ENCODE data around the gene BSCL2. TPM values are rescaled to one million over a fixed set of nuclear protein-coding genes. Genes with fewer than 3 reads are reported as not detected.
A peak's percentile ranks its signal among the peaks of the same experiment; 100 is the strongest.

BSCL2 gene
- total RNA-seq, 1 donor from 2014 or later, result 550 TPM

GRCh38 chr11:62712276-62712812 lies 5.1 kb upstream of the BSCL2 start:
- H3K27ac Mint-ChIP-seq (ENCODE audit: unreplicated experiment), result peak overlapping the region; percentile 8
- H3K36me3 Mint-ChIP-seq (ENCODE audit: unreplicated experiment), result no peaks in the 10 kb centered on the region
- peaks cover 8% of the 10 kb centered on the region for H3K27me3 Mint-ChIP-seq (ENCODE audit: unreplicated experiment)
- H3K9me3 Mint-ChIP-seq (ENCODE audit: unreplicated experiment), result peaks cover 13% of the 10 kb centered on the region
- H3K4me3 Mint-ChIP-seq (ENCODE audit: unreplicated experiment), result no peak overlapping the region
- H3K4me1 Mint-ChIP-seq (ENCODE audit: low read depth, unreplicated experiment), result peaks cover 6% of the 10 kb centered on the region
- TF ChIP-seq CTCF (IDR thresholded peaks at IDR 0.05; ENCODE audit: partially characterized antibody, unreplicated experiment), result no peak
- DNase-seq, result no peak

DNA sequence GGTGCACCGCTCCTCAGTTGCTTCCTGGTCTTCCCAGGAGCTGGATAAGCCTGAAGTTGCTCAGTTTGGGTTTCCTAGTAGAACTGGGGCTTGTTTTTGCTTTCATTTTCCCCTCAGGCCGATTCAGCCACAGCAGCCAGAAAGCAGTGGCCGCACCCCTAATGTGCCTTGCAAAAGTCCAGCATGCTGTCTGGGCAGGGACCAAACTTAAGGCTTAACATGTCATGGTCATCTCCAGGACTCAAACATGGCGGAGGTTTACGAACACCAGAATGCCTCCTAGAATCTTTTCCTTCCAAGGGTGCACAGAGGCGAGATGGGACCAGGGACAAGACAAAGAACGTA lies 2.7 kb upstream of the BSCL2 start:
- peaks cover 28% of the 10 kb centered on the region for H3K9me3 Mint-ChIP-seq (ENCODE audit: unreplicated experiment)
- no peak for TF ChIP-seq CTCF (IDR thresholded peaks at IDR 0.05; ENCODE audit: partially characterized antibody, unreplicated experiment)
- DNase-seq, result no peak
- peaks cover 8% of the 10 kb centered on the region for H3K4me1 Mint-ChIP-seq (ENCODE audit: low read depth, unreplicated experiment)
- peak overlapping the region; percentile 99 for H3K27ac Mint-ChIP-seq (ENCODE audit: unreplicated experiment)
- H3K36me3 Mint-ChIP-seq (ENCODE audit: unreplicated experiment), result no peaks in the 10 kb centered on the region
- peak overlapping the region; percentile 98 for H3K4me3 Mint-ChIP-seq (ENCODE audit: unreplicated experiment)
- H3K27me3 Mint-ChIP-seq (ENCODE audit: unreplicated experiment), result peaks cover 17% of the 10 kb centered on the region

GRCh38 chr11:62709247-62710000 lies 2.2 kb upstream of the BSCL2 start:
- no peak for TF ChIP-seq CTCF (IDR thresholded peaks at IDR 0.05; ENCODE audit: partially characterized antibody, unreplicated experiment)
- Mint-ChIP-seq H3K4me3 (ENCODE audit: unreplicated experiment) (peak overlapping the region; percentile 98), H3K27ac (ENCODE audit: unreplicated experiment) (peak overlapping the region; percentile 99), H3K36me3 (ENCODE audit: unreplicated experiment) (no peaks in the 10 kb centered on the region), H3K9me3 (ENCODE audit: unreplicated experiment) (peaks cover 28% of the 10 kb centered on the region), H3K4me1 (ENCODE audit: low read depth, unreplicated experiment) (peaks cover 8% of the 10 kb centered on the region), H3K27me3 (ENCODE audit: unreplicated experiment) (peaks cover 17% of the 10 kb centered on the region)
- DNase-seq, result peak; percentile 91

GRCh38 chr11:62708793-62709192 lies 1.6 kb upstream of the BSCL2 start:
- peak overlapping the region; percentile 99 for H3K27ac Mint-ChIP-seq (ENCODE audit: unreplicated experiment)
- H3K36me3 Mint-ChIP-seq (ENCODE audit: unreplicated experiment), result no peaks in the 10 kb centered on the region
- peaks cover 17% of the 10 kb centered on the region for H3K27me3 Mint-ChIP-seq (ENCODE audit: unreplicated experiment)
- TF ChIP-seq CTCF (IDR thresholded peaks at IDR 0.05; ENCODE audit: partially characterized antibody, unreplicated experiment), result no peak
- H3K4me1 Mint-ChIP-seq (ENCODE audit: low read depth, unreplicated experiment), result peaks cover 8% of the 10 kb centered on the region
- H3K9me3 Mint-ChIP-seq (ENCODE audit: unreplicated experiment), result peaks cover 28% of the 10 kb centered on the region
- DNase-seq, result peak; percentile 29
- peak overlapping the region; percentile 98 for H3K4me3 Mint-ChIP-seq (ENCODE audit: unreplicated experiment)

DNA sequence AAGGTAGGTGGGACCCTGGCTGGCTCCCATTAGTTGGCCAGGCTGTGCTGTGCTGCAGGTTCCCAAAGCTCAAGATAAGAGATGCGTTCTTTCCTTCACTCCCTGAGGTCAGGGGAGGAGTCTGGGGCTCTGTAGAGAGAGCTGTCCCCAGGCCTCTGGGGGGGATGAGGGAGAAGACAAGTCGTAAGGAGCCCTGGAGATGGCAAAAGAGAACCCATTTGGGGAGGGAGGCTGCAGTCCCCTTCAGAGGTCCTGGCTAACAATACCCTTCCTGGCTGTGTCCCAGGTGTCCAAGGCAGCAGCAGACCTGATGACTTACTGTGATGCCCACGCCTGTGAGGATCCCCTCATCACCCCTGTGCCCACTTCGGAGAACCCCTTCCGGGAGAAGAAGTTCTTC lies 1.2 kb upstream of the BSCL2 start:
- Mint-ChIP-seq H3K9me3 (ENCODE audit: unreplicated experiment) (peaks cover 25% of the 10 kb centered on the region), H3K27me3 (ENCODE audit: unreplicated experiment) (peaks cover 17% of the 10 kb centered on the region), H3K4me1 (ENCODE audit: low read depth, unreplicated experiment) (peaks cover 8% of the 10 kb centered on the region), H3K36me3 (ENCODE audit: unreplicated experiment) (no peaks in the 10 kb centered on the region), H3K27ac (ENCODE audit: unreplicated experiment) (peak overlapping the region; percentile 99), H3K4me3 (ENCODE audit: unreplicated experiment) (peak overlapping the region; percentile 98)
- DNase-seq, result no peak
- no peak for TF ChIP-seq CTCF (IDR thresholded peaks at IDR 0.05; ENCODE audit: partially characterized antibody, unreplicated experiment)
